PFSK-1 (cell line): ENCODE data around the gene ARHGAP28.

Experiments used
- FOXP2 ChIP-seq: optimal IDR thresholded peaks from 2 replicates; pipeline ENCODE3; 2011; ENCODE audit warnings: borderline replicate concordance, control low read depth, inconsistent platforms; ENCODE audit not compliant: insufficient read depth; ENCODE audit errors: extremely low read length, extremely low read depth
- POLR2AphosphoS5 ChIP-seq: IDR thresholded peaks from 2 replicates; pipeline ENCODE4 v1.6.1; 2012; ENCODE audit warnings: low read depth, mild to moderate bottlenecking, control low read depth, low read length, moderate library complexity
- SIN3A ChIP-seq: IDR thresholded peaks from 2 replicates; pipeline ENCODE4 v1.6.1; 2012; ENCODE audit warnings: mild to moderate bottlenecking, low read length, moderate library complexity, borderline replicate concordance; ENCODE audit not compliant: insufficient read depth
- TAF1 ChIP-seq: IDR thresholded peaks from 2 replicates; pipeline ENCODE4 v1.6.1; 2012; ENCODE audit warnings: low read length, control low read depth, borderline replicate concordance; ENCODE audit not compliant: insufficient read depth
- TF ChIP-seq, protein P1 (sequence below), 2 experiments: IDR thresholded peaks; 2 replicates each; pipeline versions ENCODE4 v1.6.1 to v1.8.0; 2011 to 2012; ENCODE audit warnings: low read depth in 2 of 2, low read length in 2 of 2, control low read depth in 1 of 2, inconsistent platforms in 1 of 2, mild to moderate bottlenecking in 1 of 2, moderate library complexity in 1 of 2; ENCODE audit not compliant: insufficient read depth in 1 of 2

ARHGAP28 gene

DNA sequence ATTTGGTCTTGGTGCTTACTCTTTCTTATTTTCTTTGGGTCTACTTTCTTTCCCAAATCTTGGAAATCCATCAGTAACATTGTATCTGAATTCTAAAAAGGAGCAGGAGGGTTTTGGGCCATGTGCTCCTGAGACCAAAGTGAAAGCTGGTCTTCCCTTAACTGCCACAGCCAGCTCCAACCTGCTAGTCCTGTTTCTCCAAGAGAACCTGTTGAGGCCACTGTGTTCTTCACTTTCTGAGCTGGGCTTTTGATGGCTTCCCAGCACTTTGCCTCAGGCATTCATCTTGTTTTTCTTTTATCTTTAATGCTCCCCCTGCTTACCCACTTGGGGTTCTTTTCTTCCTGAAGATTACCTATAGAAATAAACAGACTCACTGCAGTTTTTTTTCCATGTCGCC is 53.3 kb downstream of the ARHGAP28 start:
- no peak for TF ChIP-seq TAF1
- TF ChIP-seq, protein P1, sequence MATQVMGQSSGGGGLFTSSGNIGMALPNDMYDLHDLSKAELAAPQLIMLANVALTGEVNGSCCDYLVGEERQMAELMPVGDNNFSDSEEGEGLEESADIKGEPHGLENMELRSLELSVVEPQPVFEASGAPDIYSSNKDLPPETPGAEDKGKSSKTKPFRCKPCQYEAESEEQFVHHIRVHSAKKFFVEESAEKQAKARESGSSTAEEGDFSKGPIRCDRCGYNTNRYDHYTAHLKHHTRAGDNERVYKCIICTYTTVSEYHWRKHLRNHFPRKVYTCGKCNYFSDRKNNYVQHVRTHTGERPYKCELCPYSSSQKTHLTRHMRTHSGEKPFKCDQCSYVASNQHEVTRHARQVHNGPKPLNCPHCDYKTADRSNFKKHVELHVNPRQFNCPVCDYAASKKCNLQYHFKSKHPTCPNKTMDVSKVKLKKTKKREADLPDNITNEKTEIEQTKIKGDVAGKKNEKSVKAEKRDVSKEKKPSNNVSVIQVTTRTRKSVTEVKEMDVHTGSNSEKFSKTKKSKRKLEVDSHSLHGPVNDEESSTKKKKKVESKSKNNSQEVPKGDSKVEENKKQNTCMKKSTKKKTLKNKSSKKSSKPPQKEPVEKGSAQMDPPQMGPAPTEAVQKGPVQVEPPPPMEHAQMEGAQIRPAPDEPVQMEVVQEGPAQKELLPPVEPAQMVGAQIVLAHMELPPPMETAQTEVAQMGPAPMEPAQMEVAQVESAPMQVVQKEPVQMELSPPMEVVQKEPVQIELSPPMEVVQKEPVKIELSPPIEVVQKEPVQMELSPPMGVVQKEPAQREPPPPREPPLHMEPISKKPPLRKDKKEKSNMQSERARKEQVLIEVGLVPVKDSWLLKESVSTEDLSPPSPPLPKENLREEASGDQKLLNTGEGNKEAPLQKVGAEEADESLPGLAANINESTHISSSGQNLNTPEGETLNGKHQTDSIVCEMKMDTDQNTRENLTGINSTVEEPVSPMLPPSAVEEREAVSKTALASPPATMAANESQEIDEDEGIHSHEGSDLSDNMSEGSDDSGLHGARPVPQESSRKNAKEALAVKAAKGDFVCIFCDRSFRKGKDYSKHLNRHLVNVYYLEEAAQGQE (IDR thresholded peaks at IDR 0.05; ENCODE audit: insufficient read depth in 1 of 2, low read depth in 2 of 2, low read length in 2 of 2) = no peak
- no peak for TF ChIP-seq SIN3A
- TF ChIP-seq FOXP2 = no peak
- TF ChIP-seq POLR2AphosphoS5 = no peak

DNA sequence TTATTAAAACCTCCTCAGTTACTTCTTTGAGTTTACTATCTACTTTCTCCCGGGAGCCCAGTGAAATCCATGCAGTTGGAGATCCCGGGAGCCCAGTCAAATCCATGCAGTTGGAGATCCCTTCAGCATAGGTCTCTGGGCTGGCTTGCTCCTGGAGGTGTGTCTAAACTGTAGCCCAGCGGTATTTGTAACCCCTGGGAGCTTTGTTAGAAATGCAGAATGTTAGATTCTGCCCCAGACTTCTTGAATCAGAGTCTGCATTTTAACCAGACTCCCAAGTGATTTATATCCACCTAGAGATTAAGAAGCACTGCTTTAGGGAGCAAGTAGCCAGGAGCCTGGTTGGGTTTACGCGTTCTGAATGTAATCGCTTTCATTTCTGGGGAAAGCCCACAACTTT is 54.5 kb downstream of the ARHGAP28 start:
- TF ChIP-seq TAF1 (no peak), SIN3A (no peak), POLR2AphosphoS5 (no peak), FOXP2 (no peak)
- TF ChIP-seq, protein P1 (IDR thresholded peaks at IDR 0.05; ENCODE audit: insufficient read depth in 1 of 2, low read depth in 2 of 2, low read length in 2 of 2) = no peak

DNA sequence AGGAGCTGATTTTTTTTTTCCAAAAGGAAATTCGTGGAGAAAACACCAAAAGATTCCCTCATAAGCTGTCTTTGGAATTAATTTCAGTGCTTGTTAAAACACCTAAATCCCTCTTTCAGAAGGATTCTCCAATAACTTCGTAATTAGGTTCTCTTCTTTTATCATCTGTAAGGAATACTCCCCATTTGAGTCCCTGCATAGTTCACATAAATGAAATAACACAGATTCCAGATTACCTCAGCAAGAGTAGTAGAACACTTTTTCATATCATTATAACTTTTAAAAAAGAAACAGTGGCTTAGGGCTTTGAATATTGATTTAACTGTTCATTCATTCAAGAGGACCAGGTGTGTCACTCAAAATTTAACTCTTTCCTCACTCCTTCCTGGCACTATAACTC is 55.5 kb downstream of the ARHGAP28 start:
- TF ChIP-seq SIN3A = no peak
- no peak for TF ChIP-seq TAF1
- TF ChIP-seq FOXP2 = no peak
- TF ChIP-seq, protein P1 (IDR thresholded peaks at IDR 0.05; ENCODE audit: insufficient read depth in 1 of 2, low read depth in 2 of 2, low read length in 2 of 2) = no peak
- TF ChIP-seq POLR2AphosphoS5 = no peak

DNA sequence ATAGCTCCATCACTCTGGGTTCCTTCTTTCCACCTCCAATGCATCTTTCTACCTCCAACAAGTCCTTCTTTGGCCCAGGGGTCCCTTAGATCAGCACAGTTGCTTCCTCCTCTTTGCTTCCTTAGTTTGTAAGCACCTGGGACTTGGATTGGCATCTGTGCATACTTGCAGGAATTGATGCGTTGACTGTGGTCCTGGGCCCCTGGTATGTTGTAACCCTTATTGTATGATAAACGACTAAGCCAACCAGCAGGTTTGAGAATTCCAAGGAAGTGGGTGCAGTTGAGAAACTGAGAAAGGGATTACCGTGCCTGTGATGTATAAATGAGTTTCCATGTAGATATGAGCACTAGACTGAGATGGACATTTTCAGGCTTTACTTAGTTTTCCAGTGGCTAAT is 55.9 kb downstream of the ARHGAP28 start:
- TF ChIP-seq SIN3A = no peak
- TF ChIP-seq POLR2AphosphoS5 = no peak
- TF ChIP-seq, protein P1 (IDR thresholded peaks at IDR 0.05; ENCODE audit: insufficient read depth in 1 of 2, low read depth in 2 of 2, low read length in 2 of 2) = no peak
- no peak for TF ChIP-seq TAF1
- no peak for TF ChIP-seq FOXP2

DNA sequence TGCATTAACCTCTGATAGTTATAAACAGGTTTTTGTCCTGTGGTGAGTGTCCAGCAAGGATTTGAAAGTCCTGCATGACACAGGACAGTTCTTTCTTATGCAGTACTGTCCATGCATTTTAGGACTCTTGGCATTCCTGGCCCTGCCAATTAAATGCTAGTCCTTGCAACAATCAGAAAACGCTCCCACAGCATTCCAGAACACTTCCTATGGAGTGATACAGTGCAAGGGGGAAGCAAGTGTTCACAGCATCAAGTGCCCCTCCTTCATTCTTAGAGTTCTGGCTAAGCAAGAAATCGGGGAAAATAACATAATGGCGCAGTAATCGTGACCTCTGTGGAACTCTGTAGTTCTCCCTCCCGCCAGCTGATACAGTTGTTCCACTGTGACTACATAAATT is 62.9 kb downstream of the ARHGAP28 start:
- TF ChIP-seq TAF1 (no peak), SIN3A (no peak), FOXP2 (no peak), POLR2AphosphoS5 (no peak)
- TF ChIP-seq, protein P1 (IDR thresholded peaks at IDR 0.05; ENCODE audit: insufficient read depth in 1 of 2, low read depth in 2 of 2, low read length in 2 of 2) = no peak
